ENCODE data around the gene DIAPH1. TPM values are rescaled to one million over a fixed set of nuclear protein-coding genes. Genes with fewer than 3 reads are reported as not detected.

The DIAPH1 gene
- total RNA-seq, 2 donors from 2014 or later, result 34.8 to 57.7 TPM

DNA sequence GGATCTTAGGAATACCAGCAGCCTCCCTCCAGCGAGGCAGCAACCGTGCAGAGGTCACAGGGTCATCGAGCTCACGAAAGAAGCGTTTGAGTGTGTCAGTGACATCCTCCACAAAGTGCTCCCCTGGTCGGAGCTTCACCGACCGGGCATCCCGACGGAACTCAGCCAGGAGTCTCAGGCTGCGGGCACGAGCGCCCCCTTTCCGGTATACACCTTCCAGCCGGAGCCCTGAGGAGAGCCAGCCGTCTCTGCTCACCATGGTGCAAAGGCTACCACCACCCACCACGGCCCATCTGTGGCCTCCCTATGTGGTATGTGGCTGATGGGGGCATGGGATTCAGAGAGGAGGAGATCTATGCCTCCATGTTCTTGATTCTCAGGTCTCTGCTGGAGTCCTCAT lies 43.2 kb upstream of the DIAPH1 start:
- no peak overlapping the region for H3K27ac ChIP-seq
- DNase-seq (ENCODE audit: low spot score), result no peak
- TF ChIP-seq POLR2AphosphoS5 (IDR thresholded peaks at IDR 0.05) (no peak), POLR2A (IDR thresholded peaks at IDR 0.05) (no peak)
- TF ChIP-seq, protein P1, sequence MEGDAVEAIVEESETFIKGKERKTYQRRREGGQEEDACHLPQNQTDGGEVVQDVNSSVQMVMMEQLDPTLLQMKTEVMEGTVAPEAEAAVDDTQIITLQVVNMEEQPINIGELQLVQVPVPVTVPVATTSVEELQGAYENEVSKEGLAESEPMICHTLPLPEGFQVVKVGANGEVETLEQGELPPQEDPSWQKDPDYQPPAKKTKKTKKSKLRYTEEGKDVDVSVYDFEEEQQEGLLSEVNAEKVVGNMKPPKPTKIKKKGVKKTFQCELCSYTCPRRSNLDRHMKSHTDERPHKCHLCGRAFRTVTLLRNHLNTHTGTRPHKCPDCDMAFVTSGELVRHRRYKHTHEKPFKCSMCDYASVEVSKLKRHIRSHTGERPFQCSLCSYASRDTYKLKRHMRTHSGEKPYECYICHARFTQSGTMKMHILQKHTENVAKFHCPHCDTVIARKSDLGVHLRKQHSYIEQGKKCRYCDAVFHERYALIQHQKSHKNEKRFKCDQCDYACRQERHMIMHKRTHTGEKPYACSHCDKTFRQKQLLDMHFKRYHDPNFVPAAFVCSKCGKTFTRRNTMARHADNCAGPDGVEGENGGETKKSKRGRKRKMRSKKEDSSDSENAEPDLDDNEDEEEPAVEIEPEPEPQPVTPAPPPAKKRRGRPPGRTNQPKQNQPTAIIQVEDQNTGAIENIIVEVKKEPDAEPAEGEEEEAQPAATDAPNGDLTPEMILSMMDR (IDR thresholded peaks at IDR 0.05), result no peak
- no peaks in the 10 kb centered on the region for H3K4me1 ChIP-seq (replicated peaks)
- no peak overlapping the region for H3K4me3 ChIP-seq
- WGBS, result 85% methylated on average over 17 of the region's 17 CpGs
- intact Hi-C loops (cut with DNase I), result no loop called here
- H3K36me3 ChIP-seq, result no peaks in the 10 kb centered on the region
- no peaks in the 10 kb centered on the region for H3K9me3 ChIP-seq
- H3K27me3 ChIP-seq (replicated peaks; ENCODE audit: insufficient read depth), result no peaks in the 10 kb centered on the region

DNA sequence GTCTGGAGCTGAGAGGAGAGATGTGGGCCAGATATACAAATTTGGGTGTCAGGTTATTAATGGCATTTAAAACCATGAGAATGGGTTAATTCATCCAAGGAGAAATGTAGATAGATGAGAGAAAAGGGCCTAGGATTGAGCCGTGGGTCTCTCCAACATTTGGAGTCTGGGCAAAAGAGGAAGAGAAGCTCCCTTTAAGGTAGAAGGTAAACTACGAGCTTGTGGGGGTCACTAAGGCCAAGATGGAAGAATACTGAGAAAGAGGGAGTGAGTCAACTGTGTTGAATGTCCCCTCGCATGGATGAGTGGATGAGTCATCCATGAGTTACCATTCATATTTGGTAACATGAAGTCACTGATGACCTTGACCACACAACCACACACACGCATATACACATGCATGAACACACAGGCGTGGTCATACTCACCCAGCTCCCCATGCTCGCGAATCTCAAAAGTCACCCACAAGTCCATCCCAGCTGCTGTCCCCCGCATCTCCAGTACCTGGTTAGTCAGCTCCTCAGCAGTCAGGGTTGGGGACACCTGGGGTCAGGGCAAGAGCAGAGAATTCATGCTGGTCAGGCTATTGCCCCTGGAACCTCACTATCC lies 39.2 kb upstream of the DIAPH1 start:
- no peaks in the 10 kb centered on the region for H3K36me3 ChIP-seq
- H3K27me3 ChIP-seq (replicated peaks; ENCODE audit: insufficient read depth), result no peaks in the 10 kb centered on the region
- intact Hi-C loops (cut with DNase I), result no loop called here
- no peak overlapping the region for H3K27ac ChIP-seq
- H3K4me3 ChIP-seq, result no peak overlapping the region
- no peaks in the 10 kb centered on the region for H3K9me3 ChIP-seq
- DNase-seq (ENCODE audit: low spot score), result no peak
- H3K4me1 ChIP-seq (replicated peaks), result no peaks in the 10 kb centered on the region
- TF ChIP-seq POLR2A (IDR thresholded peaks at IDR 0.05) (no peak), POLR2AphosphoS5 (IDR thresholded peaks at IDR 0.05) (no peak)
- TF ChIP-seq, protein P1 (IDR thresholded peaks at IDR 0.05), result no peak
- 84% methylated on average over 8 of the region's 8 CpGs for WGBS

DNA sequence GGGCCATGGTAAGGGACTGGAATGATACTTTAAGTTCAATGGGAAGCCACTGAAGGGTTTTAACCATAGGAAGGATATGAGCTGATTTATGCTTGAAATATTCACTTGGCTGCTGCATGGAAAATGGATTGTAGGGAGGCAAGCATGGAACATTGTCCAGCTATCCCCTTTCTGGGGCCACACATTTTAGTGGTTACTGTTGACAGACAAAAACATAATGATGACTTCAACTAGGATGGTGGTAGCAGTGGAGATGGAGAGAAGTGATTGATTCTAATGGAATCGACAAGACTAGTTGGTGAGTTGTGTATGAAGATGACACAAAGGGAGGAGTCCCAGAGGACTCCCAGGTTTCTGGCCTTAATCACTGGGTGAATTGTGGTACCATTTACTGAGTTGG lies 38.6 kb upstream of the DIAPH1 start:
- TF ChIP-seq, protein P1 (IDR thresholded peaks at IDR 0.05), result no peak
- no peak for TF ChIP-seq POLR2AphosphoS5 (IDR thresholded peaks at IDR 0.05)
- no peak for TF ChIP-seq POLR2A (IDR thresholded peaks at IDR 0.05)
- no peak for DNase-seq (ENCODE audit: low spot score)
- 94% methylated on average over 1 of the region's 1 CpG for WGBS
- H3K9me3 ChIP-seq, result no peaks in the 10 kb centered on the region
- H3K4me1 ChIP-seq (replicated peaks), result no peaks in the 10 kb centered on the region
- no peaks in the 10 kb centered on the region for H3K36me3 ChIP-seq
- intact Hi-C loops (cut with DNase I), result no loop called here
- H3K27me3 ChIP-seq (replicated peaks; ENCODE audit: insufficient read depth), result no peaks in the 10 kb centered on the region
- no peak overlapping the region for H3K4me3 ChIP-seq
- H3K27ac ChIP-seq, result no peak overlapping the region

GRCh38 chr5:141656396-141656795 lies 37.6 kb upstream of the DIAPH1 start:
- TF ChIP-seq, protein P1 (IDR thresholded peaks at IDR 0.05), result no peak
- no peak for TF ChIP-seq POLR2A (IDR thresholded peaks at IDR 0.05)
- no peak for TF ChIP-seq POLR2AphosphoS5 (IDR thresholded peaks at IDR 0.05)
- no peaks in the 10 kb centered on the region for H3K9me3 ChIP-seq
- intact Hi-C loops (cut with DNase I), result no loop called here
- DNase-seq (ENCODE audit: low spot score), result no peak
- H3K4me1 ChIP-seq (replicated peaks), result no peaks in the 10 kb centered on the region
- no peak overlapping the region for H3K4me3 ChIP-seq
- H3K27me3 ChIP-seq (replicated peaks; ENCODE audit: insufficient read depth), result no peaks in the 10 kb centered on the region
- 93% methylated on average over 9 of the region's 9 CpGs for WGBS
- no peaks in the 10 kb centered on the region for H3K36me3 ChIP-seq
- no peak overlapping the region for H3K27ac ChIP-seq

GRCh38 chr5:141655020-141655419 lies 36.2 kb upstream of the DIAPH1 start:
- Histone ChIP-seq H3K9me3 (no peaks in the 10 kb centered on the region), H3K27ac (no peak overlapping the region), H3K4me1 (replicated peaks) (peaks cover 5% of the 10 kb centered on the region), H3K27me3 (replicated peaks; ENCODE audit: insufficient read depth) (no peaks in the 10 kb centered on the region), H3K36me3 (no peaks in the 10 kb centered on the region), H3K4me3 (no peak overlapping the region)
- no peak for TF ChIP-seq POLR2A (IDR thresholded peaks at IDR 0.05)
- TF ChIP-seq POLR2AphosphoS5 (IDR thresholded peaks at IDR 0.05), result no peak
- TF ChIP-seq, protein P1 (IDR thresholded peaks at IDR 0.05), result no peak
- intact Hi-C loops (cut with DNase I), result no loop called here
- 84% methylated on average over 7 of the region's 7 CpGs for WGBS
- DNase-seq (ENCODE audit: low spot score), result no peak

Measured in prostate gland (tissue), 2 donors.